Body of pancreas (tissue), 4 donors: ENCODE results near the gene FLT1. TPM values are rescaled to one million over a fixed set of nuclear protein-coding genes. Genes with fewer than 3 reads are reported as not detected.

Experiments used
- ATAC-seq: fragments of 150-250 bp; one replicate; pipeline ENCODE4 v1.9.1; 2016
- DNase-seq, 4 donors: peaks; one replicate each; pipeline ENCODE4 v3.0.0-alpha.2; 2019
- H3K27ac ChIP-seq, 4 donors: fragments of 200-600 bp; sonication (generic); 1 replicate in 3 of 4; 2 replicates in 1 of 4; pipeline versions ENCODE4 v1.5.1 to v1.6.1; 2016 to 2019; ENCODE audit warnings: mild to moderate bottlenecking in 1 of 4, mixed read lengths in 1 of 4, moderate library complexity in 1 of 4
- H3K27me3 ChIP-seq, 2 donors: fragments of 200-600 bp; sonication (generic); one replicate each; pipeline ENCODE4 v1.6.0; 2016; ENCODE audit warnings: mild to moderate bottlenecking in 1 of 2
- H3K36me3 ChIP-seq, 2 donors: fragments of 200-600 bp; sonication (generic); replicated peaks in 1 of 2; 2 replicates each; pipeline ENCODE4 v1.5.1; 2016; ENCODE audit warnings: low read depth in 2 of 2; ENCODE audit not compliant: insufficient read depth in 1 of 2
- H3K4me1 ChIP-seq: fragments of 200-600 bp; sonication (generic); one replicate; pipeline ENCODE4 v1.6.0; 2016
- H3K4me3 ChIP-seq, 2 donors: fragments of 200-600 bp; sonication (generic); 1 replicate in 1 of 2; 2 replicates in 1 of 2; pipeline ENCODE4 v1.5.1; 2016 to 2019
- H3K9me3 ChIP-seq, 3 donors: fragments of 200-600 bp; sonication (generic); 1 replicate in 2 of 3; 2 replicates in 1 of 3; pipeline ENCODE4 v1.5.1; 2016
- POLR2A ChIP-seq, 3 donors: fragments of 450-650 bp; IDR thresholded peaks; one replicate each; pipeline ENCODE4 v1.6.1; 2016; ENCODE audit warnings: antibody characterized with exemption in 3 of 3, mild to moderate bottlenecking in 2 of 3
- WGBS, 2 donors: methylation state at CpG; one replicate each; pipeline ENCODE4 v1.1.5; 2017; 5-methylcytosine and 5-hydroxymethylcytosine counted together
- intact Hi-C: fragments of 100-400 bp; cut with DNase I; formaldehyde crosslinking; loops from one replicate; pipeline ENCODE4 v1.15.1; 2023
- total RNA-seq, 2 donors: library from RNA; depleted of rRNA; stranded (reverse); fragments of >200 nt; gene quantifications; one replicate each; pipeline ENCODE4 v1.1.0, GENCODE V29; 2016
- TF ChIP-seq, protein P1 (sequence below), 7 experiments: fragments of 450-650 bp in 4 of 7; fragments of 200-600 bp in 3 of 7; sonication (generic) in 3 of 7; IDR thresholded peaks; one replicate each; pipeline ENCODE4 v1.5.1; 2016 to 2019; ENCODE audit warnings: antibody characterized with exemption in 7 of 7

The FLT1 gene
- total RNA-seq, 2 donors from 2014 or later, result 15.3 to 20.4 TPM

GRCh38 chr13:28392428-28392827, 102.5 kb downstream of the FLT1 start:
- no peak for ATAC-seq
- H3K4me1 ChIP-seq, result no peaks in the 10 kb centered on the region
- no peak for TF ChIP-seq POLR2A (IDR thresholded peaks at IDR 0.05)
- TF ChIP-seq, protein P1, sequence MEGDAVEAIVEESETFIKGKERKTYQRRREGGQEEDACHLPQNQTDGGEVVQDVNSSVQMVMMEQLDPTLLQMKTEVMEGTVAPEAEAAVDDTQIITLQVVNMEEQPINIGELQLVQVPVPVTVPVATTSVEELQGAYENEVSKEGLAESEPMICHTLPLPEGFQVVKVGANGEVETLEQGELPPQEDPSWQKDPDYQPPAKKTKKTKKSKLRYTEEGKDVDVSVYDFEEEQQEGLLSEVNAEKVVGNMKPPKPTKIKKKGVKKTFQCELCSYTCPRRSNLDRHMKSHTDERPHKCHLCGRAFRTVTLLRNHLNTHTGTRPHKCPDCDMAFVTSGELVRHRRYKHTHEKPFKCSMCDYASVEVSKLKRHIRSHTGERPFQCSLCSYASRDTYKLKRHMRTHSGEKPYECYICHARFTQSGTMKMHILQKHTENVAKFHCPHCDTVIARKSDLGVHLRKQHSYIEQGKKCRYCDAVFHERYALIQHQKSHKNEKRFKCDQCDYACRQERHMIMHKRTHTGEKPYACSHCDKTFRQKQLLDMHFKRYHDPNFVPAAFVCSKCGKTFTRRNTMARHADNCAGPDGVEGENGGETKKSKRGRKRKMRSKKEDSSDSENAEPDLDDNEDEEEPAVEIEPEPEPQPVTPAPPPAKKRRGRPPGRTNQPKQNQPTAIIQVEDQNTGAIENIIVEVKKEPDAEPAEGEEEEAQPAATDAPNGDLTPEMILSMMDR (IDR thresholded peaks at IDR 0.05), result no peak
- no peak for DNase-seq
- no peak overlapping the region for H3K4me3 ChIP-seq
- H3K27me3 ChIP-seq, result no peaks in the 10 kb centered on the region
- H3K9me3 ChIP-seq, result no peaks in the 10 kb centered on the region
- intact Hi-C loops, result no loop called here
- no peaks in the 10 kb centered on the region for H3K36me3 ChIP-seq
- WGBS, 2 donors, result 6 to 17% methylated on average over 2 of the region's 2 CpGs
- no peak overlapping the region for H3K27ac ChIP-seq

DNA sequence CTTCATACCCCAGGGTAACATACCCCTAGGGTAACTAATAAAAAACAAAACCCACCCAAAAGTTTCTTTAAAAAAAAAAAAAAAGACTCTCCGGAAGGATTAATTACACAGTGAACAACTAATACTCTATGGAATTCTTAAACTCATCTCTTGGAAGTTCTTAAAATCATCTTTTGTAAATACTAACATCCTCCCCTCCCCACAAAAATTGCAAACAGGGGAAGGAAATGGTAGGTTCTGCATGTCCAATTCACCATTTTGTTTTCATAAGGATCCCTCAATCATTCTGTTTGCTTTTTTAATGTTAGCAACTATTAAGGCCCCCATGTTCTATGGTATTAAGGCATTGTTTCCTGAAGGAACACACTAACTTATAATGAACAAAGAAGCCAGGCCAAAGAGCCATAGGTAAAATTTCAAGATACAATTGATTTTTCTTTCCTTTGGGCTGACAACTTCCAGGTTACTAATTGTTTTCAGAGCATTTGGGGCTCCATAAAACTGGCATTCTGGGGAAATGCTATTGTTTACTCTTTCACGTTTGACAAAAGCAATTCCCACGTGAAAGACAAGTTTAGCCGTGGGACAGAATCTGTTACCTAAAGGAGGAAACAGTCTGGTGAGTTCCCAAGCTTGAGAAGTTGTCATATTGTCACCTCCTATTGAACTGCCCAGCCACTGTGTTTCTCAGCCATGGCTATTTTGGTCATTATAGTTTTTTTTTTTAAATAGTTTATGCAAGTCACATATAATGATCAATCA, 107.0 kb downstream of the FLT1 start:
- ATAC-seq, result no peak
- Histone ChIP-seq H3K9me3 (no peaks in the 10 kb centered on the region), H3K27ac (no peak overlapping the region), H3K36me3 (no peaks in the 10 kb centered on the region), H3K4me3 (no peak overlapping the region), H3K4me1 (no peaks in the 10 kb centered on the region), H3K27me3 (no peaks in the 10 kb centered on the region)
- 30 to 33% methylated on average over 4 of the region's 4 CpGs for WGBS, 2 donors
- intact Hi-C loops, result no loop called here
- TF ChIP-seq, protein P1 (IDR thresholded peaks at IDR 0.05), result no peak
- no peak for TF ChIP-seq POLR2A (IDR thresholded peaks at IDR 0.05)
- DNase-seq, result no peak

- intact Hi-C loops, result no loop called here
- Histone ChIP-seq H3K4me3 (no peak overlapping the region), H3K9me3 (no peaks in the 10 kb centered on the region), H3K36me3 (no peaks in the 10 kb centered on the region), H3K27me3 (no peaks in the 10 kb centered on the region), H3K27ac (no peak overlapping the region), H3K4me1 (no peaks in the 10 kb centered on the region)
- WGBS, 2 donors, result 55% methylated on average over 1 of the region's 1 CpG
- TF ChIP-seq POLR2A (IDR thresholded peaks at IDR 0.05), result no peak
- TF ChIP-seq, protein P1 (IDR thresholded peaks at IDR 0.05), result no peak
- DNase-seq (no peak), ATAC-seq (no peak)
Measured at GRCh38 chr13:28385362-28385761, 109.6 kb downstream of the FLT1 start.

DNA sequence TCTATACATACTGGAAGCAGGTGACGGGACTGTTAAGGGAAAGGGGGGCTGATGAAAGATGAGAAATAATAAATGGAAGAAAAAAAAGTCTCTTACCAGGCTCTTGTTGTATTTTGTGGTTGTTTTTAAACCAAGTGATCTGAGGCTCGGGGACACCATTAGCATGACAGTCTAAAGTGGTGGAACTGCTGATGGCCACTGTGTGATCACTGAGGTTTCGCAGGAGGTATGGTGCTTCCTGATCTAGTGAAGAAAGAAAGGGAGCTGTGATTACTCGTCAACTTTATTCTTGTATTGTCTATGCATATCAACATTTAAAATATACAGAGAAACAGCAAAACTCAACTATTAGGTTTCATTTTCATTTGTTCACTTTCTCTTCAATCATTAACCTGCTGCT, 110.1 kb downstream of the FLT1 start:
- Histone ChIP-seq H3K27me3 (no peaks in the 10 kb centered on the region), H3K4me1 (no peaks in the 10 kb centered on the region), H3K4me3 (no peak overlapping the region), H3K9me3 (no peaks in the 10 kb centered on the region), H3K36me3 (no peaks in the 10 kb centered on the region), H3K27ac (no peak overlapping the region)
- 65 to 73% methylated on average over 4 of the region's 4 CpGs for WGBS, 2 donors
- no peak for DNase-seq
- no peak for ATAC-seq
- TF ChIP-seq POLR2A (IDR thresholded peaks at IDR 0.05), result no peak
- TF ChIP-seq, protein P1 (IDR thresholded peaks at IDR 0.05), result no peak
- intact Hi-C loops, result no loop called here

DNA sequence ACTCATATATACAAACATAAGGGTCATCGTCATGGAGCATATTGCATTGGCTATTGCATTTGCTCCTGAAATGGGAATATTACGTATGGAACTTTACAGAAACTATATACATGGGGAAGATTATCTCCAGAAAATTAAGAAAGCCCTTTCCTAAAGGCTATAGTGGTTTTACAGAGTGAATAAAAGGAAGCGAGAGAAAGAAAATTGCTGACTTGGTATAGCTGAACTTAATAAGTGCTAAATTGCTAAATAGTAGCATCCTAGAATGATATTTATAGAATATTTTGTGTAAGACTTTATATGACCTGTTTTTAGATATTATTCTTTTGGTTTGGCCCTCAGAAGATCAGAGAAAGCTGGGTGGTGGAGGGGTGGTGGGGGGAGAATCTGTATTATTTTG, 114.6 kb downstream of the FLT1 start:
- no peak overlapping the region for H3K27ac ChIP-seq
- 87 to 89% methylated on average over 3 of the region's 3 CpGs for WGBS, 2 donors
- no peak overlapping the region for H3K4me3 ChIP-seq

More for the DNA sequence above, 114.6 kb downstream of the FLT1 start:
- H3K9me3 ChIP-seq, result no peaks in the 10 kb centered on the region
- DNase-seq (no peak), ATAC-seq (no peak)
- no peaks in the 10 kb centered on the region for H3K4me1 ChIP-seq
- intact Hi-C loops, result no loop called here
- TF ChIP-seq, protein P1 (IDR thresholded peaks at IDR 0.05), result no peak
- no peak for TF ChIP-seq POLR2A (IDR thresholded peaks at IDR 0.05)
- no peaks in the 10 kb centered on the region for H3K36me3 ChIP-seq
- H3K27me3 ChIP-seq, result no peaks in the 10 kb centered on the region
